AG04449 (cell line): ENCODE data around the gene SIKE1.

Experiments used
- CTCF ChIA-PET: fragments of 350-600 bp; formaldehyde crosslinking; extraction: SDS; loops from one replicate; lab custom pipeline; 2021; ENCODE audit warnings: antibody characterized with exemption; lab: Yijun Ruan, JAX
- POLR2A ChIA-PET: fragments of 400-600, 350-600 bp; formaldehyde crosslinking; extraction: SDS; loops from one replicate; lab custom pipeline; 2020; ENCODE audit warnings: antibody characterized with exemption, inconsistent platforms; lab: Yijun Ruan, JAX
- DNase-seq: peaks from one replicate; pipeline ENCODE4 v3.0.0-alpha.2; 2010; ENCODE audit warnings: low read depth, low spot score
- H3K4me3 ChIP-seq: 2 replicates; pipeline ENCODE4 v1.5.1; 2011; ENCODE audit warnings: low read depth, mild to moderate bottlenecking, control low read depth, low read length
- CTCF ChIP-seq: IDR thresholded peaks from one replicate; pipeline ENCODE4 v1.5.1; 2011; ENCODE audit warnings: mild to moderate bottlenecking, moderate library complexity, low read length, control low read depth, inconsistent platforms; ENCODE audit not compliant: insufficient read depth; ENCODE audit errors: missing control alignments

The SIKE1 gene

GRCh38 chr1:114746450-114747121 lies 33.9 kb downstream of the SIKE1 start:
- ChIA-PET CTCF (no interaction called here), POLR2A (no interaction called here)
- no peak for TF ChIP-seq CTCF

GRCh38 chr1:114745291-114745690 lies 35.2 kb downstream of the SIKE1 start:
- POLR2A ChIA-PET, result no interaction called here
- TF ChIP-seq CTCF, result no peak
- CTCF ChIA-PET, result interaction anchor here (1.2 kb wide), 1 partner anchor 11 kb away, joined by 4 read pairs; no protein-coding TSS in a partner anchor
- H3K4me3 ChIP-seq, result no peak overlapping the region
- DNase-seq, result no peak

More at GRCh38 chr1:114746450-114747121, 33.9 kb downstream of the SIKE1 start:
- H3K4me3 ChIP-seq, result no peak overlapping the region
- no peak for DNase-seq

- POLR2A ChIA-PET, result no interaction called here
- H3K4me3 ChIP-seq, result no peak overlapping the region
- no peak for TF ChIP-seq CTCF
- CTCF ChIA-PET, result interaction anchor here (0.7 to 0.9 kb wide), 2 partner anchors 22 to 395 kb away, joined by 3 read pairs; no protein-coding TSS in a partner anchor
- no peak for DNase-seq
Measured at GRCh38 chr1:114741963-114742746, 38.3 kb downstream of the SIKE1 start.

- TF ChIP-seq CTCF, result no peak
- ChIA-PET CTCF (no interaction called here), POLR2A (no interaction called here)
- H3K4me3 ChIP-seq, result no peak overlapping the region
- DNase-seq, result no peak
Measured at GRCh38 chr1:114740331-114740730, 40.2 kb downstream of the SIKE1 start.

GRCh38 chr1:114737314-114737849 lies 43.1 kb downstream of the SIKE1 start:
- POLR2A ChIA-PET, result no interaction called here
- DNase-seq, result no peak
- no peak for TF ChIP-seq CTCF
- CTCF ChIA-PET, result interaction anchor here (1.3 kb wide), 1 partner anchor 11 kb away, joined by 4 read pairs; no protein-coding TSS in a partner anchor
- H3K4me3 ChIP-seq, result no peak overlapping the region

- ChIA-PET POLR2A (no interaction called here), CTCF (no interaction called here)
- no peak for TF ChIP-seq CTCF
- no peak overlapping the region for H3K4me3 ChIP-seq
- DNase-seq, result no peak
Measured at GRCh38 chr1:114735479-114735878, 45.0 kb downstream of the SIKE1 start.
